RWPE2 (cell line): ENCODE measurements around the gene NRP2.

ENCODE experiments used
- ATAC-seq: fragments of 200-7000 bp; cut with Tn5 transposase; 3 replicates; pipeline ENCODE4 v1.9.1; 2021; ENCODE audit warnings: low read depth
- DNase-seq: peaks from one replicate; pipeline ENCODE4 v3.0.0-alpha.2; 2020; ENCODE audit warnings: low spot score
- H3K27ac ChIP-seq: fragments of 450-650 bp; 2 replicates; pipeline ENCODE4 v1.5.1; 2017; ENCODE audit warnings: mild to moderate bottlenecking; ENCODE audit not compliant: poor library complexity, severe bottlenecking
- H3K27me3 ChIP-seq: fragments of 250-450 bp; sonication (Bioruptor Pico); 2 replicates; pipeline ENCODE4 v1.5.1; 2021; ENCODE audit warnings: mild to moderate bottlenecking, moderate library complexity; ENCODE audit not compliant: insufficient read depth, poor library complexity, severe bottlenecking
- H3K36me3 ChIP-seq: fragments of 250-450 bp; sonication (Bioruptor Pico); 2 replicates; pipeline ENCODE4 v1.5.1; 2020; ENCODE audit warnings: low read depth, mild to moderate bottlenecking, moderate library complexity
- H3K4me1 ChIP-seq: fragments of 250-450 bp; sonication (Bioruptor Pico); 2 replicates; pipeline ENCODE4 v1.5.1; 2021; ENCODE audit warnings: mild to moderate bottlenecking, moderate library complexity; ENCODE audit not compliant: insufficient read depth, poor library complexity, severe bottlenecking
- H3K4me3 ChIP-seq: fragments of 250-450 bp; sonication (Bioruptor Pico); 2 replicates; pipeline ENCODE4 v1.5.1; 2021; ENCODE audit warnings: mild to moderate bottlenecking, moderate library complexity; ENCODE audit not compliant: severe bottlenecking
- H3K9me3 ChIP-seq: fragments of 250-450 bp; sonication (Bioruptor Pico); 2 replicates; pipeline ENCODE4 v1.5.1; 2021; ENCODE audit warnings: mild to moderate bottlenecking, moderate library complexity; ENCODE audit not compliant: severe bottlenecking
- CTCF ChIP-seq: fragments of 450-650 bp; IDR thresholded peaks from one replicate; pipeline ENCODE4 v1.5.1; 2017; ENCODE audit warnings: mild to moderate bottlenecking, moderate library complexity; ENCODE audit not compliant: poor library complexity, severe bottlenecking

Gene NRP2

GRCh38 chr2:205764270-205764746 lies 82.0 kb downstream of the NRP2 start:
- no peaks in the 10 kb centered on the region for H3K27me3 ChIP-seq
- peak overlapping the region; percentile 46 for H3K27ac ChIP-seq
- H3K4me3 ChIP-seq: no peak overlapping the region
- DNase-seq: no peak
- no peaks in the 10 kb centered on the region for H3K36me3 ChIP-seq
- no peak for TF ChIP-seq CTCF
- peak; percentile 20; the same call in 1 of the 3 replicates for ATAC-seq
- peaks cover 19% of the 10 kb centered on the region for H3K4me1 ChIP-seq
- no peaks in the 10 kb centered on the region for H3K9me3 ChIP-seq

- DNase-seq: no peak
- Histone ChIP-seq H3K4me1 (peaks cover 28% of the 10 kb centered on the region), H3K36me3 (no peaks in the 10 kb centered on the region), H3K9me3 (no peaks in the 10 kb centered on the region), H3K27me3 (no peaks in the 10 kb centered on the region), H3K4me3 (no peak overlapping the region), H3K27ac (no peak overlapping the region)
- TF ChIP-seq CTCF: no peak
- ATAC-seq: no peak
Observed at GRCh38 chr2:205765151-205765550, 82.8 kb downstream of the NRP2 start.

- H3K4me3 ChIP-seq: no peak overlapping the region
- H3K27ac ChIP-seq: no peak overlapping the region
- no peaks in the 10 kb centered on the region for H3K9me3 ChIP-seq
- no peak for DNase-seq
- no peaks in the 10 kb centered on the region for H3K27me3 ChIP-seq
- peak; percentile 94 for TF ChIP-seq CTCF
- peaks cover 30% of the 10 kb centered on the region for H3K4me1 ChIP-seq
- H3K36me3 ChIP-seq: no peaks in the 10 kb centered on the region
- ATAC-seq: no peak
Observed at GRCh38 chr2:205766779-205767359, 84.6 kb downstream of the NRP2 start.

- no peaks in the 10 kb centered on the region for H3K27me3 ChIP-seq
- H3K9me3 ChIP-seq: no peaks in the 10 kb centered on the region
- peaks cover 30% of the 10 kb centered on the region for H3K4me1 ChIP-seq
- no peak overlapping the region for H3K27ac ChIP-seq
- ATAC-seq (no peak), DNase-seq (no peak)
- no peak for TF ChIP-seq CTCF
- H3K4me3 ChIP-seq: no peak overlapping the region
- no peaks in the 10 kb centered on the region for H3K36me3 ChIP-seq
Observed at GRCh38 chr2:205767617-205768016, 85.3 kb downstream of the NRP2 start.

- Histone ChIP-seq H3K36me3 (no peaks in the 10 kb centered on the region), H3K27me3 (no peaks in the 10 kb centered on the region), H3K9me3 (no peaks in the 10 kb centered on the region), H3K27ac (peak overlapping the region; percentile 60), H3K4me3 (no peak overlapping the region), H3K4me1 (peaks cover 30% of the 10 kb centered on the region)
- no peak for TF ChIP-seq CTCF
- DNase-seq (no peak), ATAC-seq (no peak)
Observed at GRCh38 chr2:205768341-205768740, 86.0 kb downstream of the NRP2 start.
